WTC11 (cell line): ENCODE data around the gene NFIA. TPM values are rescaled to one million over a fixed set of nuclear protein-coding genes. Genes with fewer than 3 reads are reported as not detected.

Experiments
- ATAC-seq: fragments of 200-7000 bp; cut with Tn5 transposase; 2 replicates; pipeline ENCODE4 v1.10.0; 2021; ENCODE audit warnings: mild to moderate bottlenecking, moderate library complexity
- CTCF ChIA-PET: fragments of 300-600 bp; sonication (Branson Sonifier 250); formaldehyde crosslinking; loops from one replicate; lab custom pipeline; 2021; ENCODE audit warnings: antibody characterized with exemption; lab: Charles Lee
- POLR2A ChIA-PET: fragments of 350-600 bp; sonication (Branson Sonifier 250); formaldehyde crosslinking; loops from one replicate; lab custom pipeline; 2021; ENCODE audit warnings: antibody characterized with exemption; lab: Charles Lee
- DNase-seq: peaks from one replicate; pipeline ENCODE4 v3.0.0; 2021; ENCODE audit warnings: low spot score
- H3K27ac Mint-ChIP-seq: 2 replicates; pipeline ENCODE4 v1.8.0; 2021; ENCODE audit warnings: mixed read lengths
- H3K27me3 Mint-ChIP-seq: 2 replicates; pipeline ENCODE4 v1.8.0; 2021; ENCODE audit warnings: low read depth, mild to moderate bottlenecking, moderate library complexity, mixed read lengths
- H3K36me3 Mint-ChIP-seq: 2 replicates; pipeline ENCODE4 v1.8.0; 2021; ENCODE audit warnings: mixed read lengths
- H3K4me1 Mint-ChIP-seq: 2 replicates; pipeline ENCODE4 v1.8.0; 2022; ENCODE audit warnings: mixed read lengths
- H3K4me3 Mint-ChIP-seq: 2 replicates; pipeline ENCODE4 v1.8.0; 2021; ENCODE audit warnings: mild to moderate bottlenecking, moderate library complexity, mixed read lengths
- H3K9me3 Mint-ChIP-seq: 2 replicates; pipeline ENCODE4 v1.8.0; 2021; ENCODE audit warnings: mixed read lengths
- AFF4 ChIP-seq: sonication (generic); formaldehyde crosslinking; IDR thresholded peaks from 2 replicates; pipeline ENCODE4 v1.8.1; 2023; ENCODE audit warnings: mild to moderate bottlenecking, missing genetic modification reagents, borderline replicate concordance
- ATF6 ChIP-seq: sonication (generic); formaldehyde crosslinking; IDR thresholded peaks from 2 replicates; pipeline ENCODE4 v1.8.1; 2023; ENCODE audit warnings: mild to moderate bottlenecking, missing genetic modification reagents
- E2F5 ChIP-seq: sonication (generic); formaldehyde crosslinking; IDR thresholded peaks from 2 replicates; pipeline ENCODE4 v1.8.1; 2022; ENCODE audit warnings: mild to moderate bottlenecking, moderate library complexity, missing genetic modification reagents
- ELF4 ChIP-seq: sonication (generic); formaldehyde crosslinking; IDR thresholded peaks from 2 replicates; pipeline ENCODE4 v1.8.1; 2022; ENCODE audit warnings: low read depth, mild to moderate bottlenecking, moderate library complexity, missing genetic modification reagents
- JAZF1 ChIP-seq: fragments of 250-450 bp; sonication (Bioruptor Pico); IDR thresholded peaks from 2 replicates; pipeline ENCODE4 v1.9.0; 2021; ENCODE audit warnings: moderate library complexity, mild to moderate bottlenecking, inconsistent platforms
- KAT7 ChIP-seq: sonication (generic); formaldehyde crosslinking; IDR thresholded peaks from 2 replicates; pipeline ENCODE4 v1.8.1; 2023; ENCODE audit warnings: missing genetic modification reagents, mild to moderate bottlenecking, borderline replicate concordance
- MXD4 ChIP-seq: fragments of 250-450 bp; sonication (Bioruptor Pico); IDR thresholded peaks from 2 replicates; pipeline ENCODE4 v1.8.0; 2021; ENCODE audit warnings: mild to moderate bottlenecking, moderate library complexity, borderline replicate concordance
- MYBL2 ChIP-seq: sonication (generic); formaldehyde crosslinking; IDR thresholded peaks from 2 replicates; pipeline ENCODE4 v1.8.1; 2023; ENCODE audit warnings: mild to moderate bottlenecking, moderate library complexity, missing genetic modification reagents
- NFATC4 ChIP-seq: fragments of 250-450 bp; sonication (Bioruptor Pico); IDR thresholded peaks from 2 replicates; pipeline ENCODE4 v1.9.0; 2021; ENCODE audit warnings: mild to moderate bottlenecking
- NFYB ChIP-seq: sonication (generic); formaldehyde crosslinking; conservative IDR thresholded peaks from 2 replicates; pipeline ENCODE4 v1.8.0; 2022; ENCODE audit warnings: low read depth, missing genetic modification reagents
- NR1H2 ChIP-seq: sonication (generic); formaldehyde crosslinking; IDR thresholded peaks from 2 replicates; pipeline ENCODE4 v1.9.0; 2021; ENCODE audit warnings: mild to moderate bottlenecking, moderate library complexity, missing genetic modification reagents
- NR2C2 ChIP-seq: sonication (generic); formaldehyde crosslinking; IDR thresholded peaks from 2 replicates; pipeline ENCODE4 v1.8.0; 2022; ENCODE audit warnings: mild to moderate bottlenecking, missing genetic modification reagents
- RELA ChIP-seq: sonication (generic); formaldehyde crosslinking; IDR thresholded peaks from 2 replicates; pipeline ENCODE4 v1.8.1; 2022; ENCODE audit warnings: missing genetic modification reagents, mild to moderate bottlenecking, borderline replicate concordance
- STAT6 ChIP-seq: sonication (generic); formaldehyde crosslinking; conservative IDR thresholded peaks from 2 replicates; pipeline ENCODE4 v1.8.1; 2023; ENCODE audit warnings: mild to moderate bottlenecking, low read depth, missing genetic modification reagents, moderate library complexity
- TCF7 ChIP-seq: sonication (generic); formaldehyde crosslinking; IDR thresholded peaks from 2 replicates; pipeline ENCODE4 v1.8.0; 2022; ENCODE audit warnings: mild to moderate bottlenecking, low read depth, missing genetic modification reagents, moderate library complexity
- ZNF121 ChIP-seq: sonication (generic); formaldehyde crosslinking; IDR thresholded peaks from 2 replicates; pipeline ENCODE4 v1.8.0; 2023; ENCODE audit warnings: missing genetic modification reagents
- ZNF138 ChIP-seq: sonication (generic); formaldehyde crosslinking; conservative IDR thresholded peaks from 2 replicates; pipeline ENCODE4 v1.8.1; 2022; ENCODE audit warnings: mild to moderate bottlenecking, moderate library complexity, missing genetic modification reagents
- ZNF263 ChIP-seq: sonication (generic); formaldehyde crosslinking; IDR thresholded peaks from 2 replicates; pipeline ENCODE4 v1.8.1; 2022; ENCODE audit warnings: low read depth, mild to moderate bottlenecking, moderate library complexity, missing genetic modification reagents
- ZNF512 ChIP-seq: sonication (generic); formaldehyde crosslinking; IDR thresholded peaks from 2 replicates; pipeline ENCODE4 v1.8.1; 2022; ENCODE audit warnings: missing genetic modification reagents, borderline replicate concordance
- total RNA-seq: library from RNA; stranded (reverse); gene quantifications from 3 replicates; pipeline ENCODE4 v1.2.3, GENCODE V29; 2021

The NFIA gene
- total RNA-seq, 1 experiment from 2014 or later: 16.7 TPM

- TF ChIP-seq ZNF512 (CRISPR knock-in tag): no peak
- TF ChIP-seq, all 79 proteins: peak for 0
These were observed 409.1 kb downstream of the NFIA start (continued) for GRCh38 chr1:61491497-61491896.

GRCh38 chr1:61494000-61494399 is 411.6 kb downstream of the NFIA start:
- no peaks in the 10 kb centered on the region for H3K9me3 Mint-ChIP-seq
- DNase-seq: no peak

GRCh38 chr1:61496501-61496900 is 414.1 kb downstream of the NFIA start:
- Mint-ChIP-seq H3K27ac (no peak overlapping the region), H3K9me3 (no peaks in the 10 kb centered on the region), H3K4me3 (no peak overlapping the region), H3K27me3 (peaks cover 9% of the 10 kb centered on the region), H3K36me3 (no peaks in the 10 kb centered on the region), H3K4me1 (peaks cover 5% of the 10 kb centered on the region; the same call in 1 of the 2 replicates)
- ATAC-seq (no peak), DNase-seq (no peak)
- ChIA-PET POLR2A (no interaction called here), CTCF (no interaction called here)
- no peak for TF ChIP-seq NR2C2 (CRISPR knock-in tag)
- TF ChIP-seq ZNF263: no peak
- no peak for TF ChIP-seq ELF4 (CRISPR knock-in tag)
- TF ChIP-seq JAZF1: no peak
- TF ChIP-seq ZNF138 (CRISPR knock-in tag): no peak
- no peak for TF ChIP-seq ATF6
- TF ChIP-seq AFF4 (CRISPR knock-in tag): no peak
- TF ChIP-seq STAT6 (CRISPR knock-in tag): no peak

More at GRCh38 chr1:61494000-61494399, 411.6 kb downstream of the NFIA start:
- CTCF ChIA-PET: interaction anchor here (1.2 kb wide), 1 partner anchor 358 kb away, joined by 4 read pairs; no protein-coding TSS in a partner anchor
- no peaks in the 10 kb centered on the region for H3K4me1 Mint-ChIP-seq
- H3K4me3 Mint-ChIP-seq: no peak overlapping the region
- no peak for ATAC-seq
- POLR2A ChIA-PET: no interaction called here
- H3K27ac Mint-ChIP-seq: no peak overlapping the region
- H3K36me3 Mint-ChIP-seq: no peaks in the 10 kb centered on the region
- H3K27me3 Mint-ChIP-seq: peaks cover 9% of the 10 kb centered on the region
- no peak for TF ChIP-seq NR1H2 (CRISPR knock-in tag)
- TF ChIP-seq KAT7 (CRISPR knock-in tag): no peak
- no peak for TF ChIP-seq MYBL2 (CRISPR knock-in tag)
- no peak for TF ChIP-seq E2F5 (CRISPR knock-in tag)
- no peak for TF ChIP-seq RELA
- no peak for TF ChIP-seq NFATC4 (CRISPR knock-in tag)
- TF ChIP-seq TCF7: no peak
- no peak for TF ChIP-seq ZNF121 (CRISPR knock-in tag)
- no peak for TF ChIP-seq STAT6 (CRISPR knock-in tag)
- TF ChIP-seq NFYB (CRISPR knock-in tag): no peak
- no peak for TF ChIP-seq NR2C2 (CRISPR knock-in tag)
- no peak for TF ChIP-seq MXD4 (CRISPR knock-in tag)
